OCI-LY1 (cell line): ENCODE results near the gene ZNF385D.

ENCODE experiments used
- H2AFZ ChIP-seq: fragments of 200-600 bp; sonication (generic), shearing (Covaris generic); 2 replicates; pipeline ENCODE4 v1.6.0; 2014; ENCODE audit warnings: antibody characterized with exemption, mild to moderate bottlenecking, low read length
- H3F3A ChIP-seq: fragments of 200-600 bp; sonication (generic), shearing (Covaris generic); 2 replicates; pipeline ENCODE4 v1.6.0; 2014; ENCODE audit warnings: mild to moderate bottlenecking, antibody characterized with exemption, low read length, moderate library complexity; ENCODE audit not compliant: insufficient read depth
- H3K27ac ChIP-seq: fragments of 200-600 bp; sonication (generic); 2 replicates; pipeline ENCODE4 v1.5.1; 2014; ENCODE audit warnings: low read length, mixed run types, mild to moderate bottlenecking, low read depth; ENCODE audit not compliant: poor library complexity, severe bottlenecking
- H3K27me3 ChIP-seq: fragments of 200-600 bp; sonication (generic); 2 replicates; pipeline ENCODE4 v1.6.0; 2014; ENCODE audit warnings: antibody characterized with exemption, mild to moderate bottlenecking, low read length, moderate library complexity; ENCODE audit not compliant: insufficient read depth
- H3K36me3 ChIP-seq: fragments of 200-600 bp; sonication (generic); 2 replicates; pipeline ENCODE4 v1.6.1; 2014; ENCODE audit warnings: mild to moderate bottlenecking, antibody characterized with exemption, low read length, moderate library complexity, mixed read lengths; ENCODE audit not compliant: insufficient read depth
- H3K4me1 ChIP-seq: fragments of 200-600 bp; sonication (generic); 2 replicates; pipeline ENCODE4 v1.5.1; 2014; ENCODE audit warnings: mild to moderate bottlenecking, low read length, moderate library complexity; ENCODE audit not compliant: insufficient read depth, severe bottlenecking
- H3K4me2 ChIP-seq: fragments of 200-600 bp; sonication (generic), shearing (Covaris generic); 2 replicates; pipeline ENCODE4 v1.6.1; 2014; ENCODE audit warnings: low read length
- H3K4me3 ChIP-seq: fragments of 200-600 bp; sonication (generic); 2 replicates; pipeline ENCODE4 v1.5.1; 2014; ENCODE audit warnings: low read length, low read depth, mild to moderate bottlenecking, mixed read lengths; ENCODE audit not compliant: poor library complexity, severe bottlenecking
- H3K79me2 ChIP-seq: fragments of 200-600 bp; shearing (Covaris generic); 2 replicates; pipeline ENCODE4 v1.6.1; 2016; ENCODE audit warnings: mixed run types, low read length, mixed read lengths; ENCODE audit not compliant: insufficient read depth
- H3K9ac ChIP-seq: fragments of 200-600 bp; sonication (generic), shearing (Covaris generic); 2 replicates; pipeline ENCODE4 v1.6.1; 2014; ENCODE audit warnings: mild to moderate bottlenecking, low read length, mixed read lengths
- H3K9me2 ChIP-seq: fragments of 200-600 bp; sonication (generic), shearing (Covaris generic); 2 replicates; pipeline ENCODE4 v1.6.1; 2014; ENCODE audit warnings: low read depth, mild to moderate bottlenecking, low read length, mixed read lengths
- H3K9me3 ChIP-seq: fragments of 200-600 bp; shearing (Covaris generic); 2 replicates; pipeline ENCODE4 v1.6.1; 2014; ENCODE audit warnings: low read length, mixed read lengths
- H4K20me1 ChIP-seq: fragments of 200-600 bp; sonication (generic), shearing (Covaris generic); 2 replicates; pipeline ENCODE4 v1.6.0; 2016; ENCODE audit warnings: mild to moderate bottlenecking, low read length; ENCODE audit not compliant: insufficient read depth
- CTCF ChIP-seq: fragments of 200-600 bp; sonication (generic), shearing (Covaris generic); IDR thresholded peaks from 2 replicates; pipeline ENCODE4 v1.5.1; 2017; ENCODE audit warnings: mild to moderate bottlenecking, antibody characterized with exemption, low read length, moderate library complexity, mixed read lengths
- EZH2 ChIP-seq: fragments of 200-600 bp; sonication (generic), shearing (Covaris generic); IDR thresholded peaks from 2 replicates; pipeline ENCODE4 v1.8.0; 2017; ENCODE audit warnings: borderline replicate concordance, mixed run types, mild to moderate bottlenecking, antibody characterized with exemption, low read length, moderate library complexity, mixed read lengths

ZNF385D gene

GRCh38 chr3:21540265-21540664 lies 210.7 kb downstream of the ZNF385D start:
- H3K4me3 ChIP-seq, result no peak overlapping the region
- H3K9me2 ChIP-seq, result no peaks in the 10 kb centered on the region
- no peaks in the 10 kb centered on the region for H3K9me3 ChIP-seq
- H3F3A ChIP-seq, result no peaks in the 10 kb centered on the region
- no peak overlapping the region for H3K27ac ChIP-seq
- no peak overlapping the region for H3K4me2 ChIP-seq
- H3K9ac ChIP-seq, result no peak overlapping the region
- TF ChIP-seq CTCF (no peak), EZH2 (no peak)
- no peaks in the 10 kb centered on the region for H3K79me2 ChIP-seq
- no peaks in the 10 kb centered on the region for H3K27me3 ChIP-seq
- H4K20me1 ChIP-seq, result no peaks in the 10 kb centered on the region
- H2AFZ ChIP-seq, result no peak overlapping the region
- no peaks in the 10 kb centered on the region for H3K4me1 ChIP-seq
- no peaks in the 10 kb centered on the region for H3K36me3 ChIP-seq

GRCh38 chr3:21534462-21534861 lies 216.5 kb downstream of the ZNF385D start:
- TF ChIP-seq CTCF, result no peak
- TF ChIP-seq EZH2, result no peak
- Histone ChIP-seq H3K9me2 (no peaks in the 10 kb centered on the region), H3K4me1 (no peaks in the 10 kb centered on the region), H4K20me1 (no peaks in the 10 kb centered on the region), H3K27me3 (no peaks in the 10 kb centered on the region), H3F3A (no peaks in the 10 kb centered on the region), H3K9ac (no peak overlapping the region), H3K79me2 (no peaks in the 10 kb centered on the region), H2AFZ (no peak overlapping the region), H3K4me2 (no peak overlapping the region), H3K27ac (no peak overlapping the region), H3K36me3 (no peaks in the 10 kb centered on the region), H3K9me3 (no peaks in the 10 kb centered on the region), H3K4me3 (no peak overlapping the region)

- no peaks in the 10 kb centered on the region for H3K36me3 ChIP-seq
- H3K79me2 ChIP-seq, result no peaks in the 10 kb centered on the region
- H4K20me1 ChIP-seq, result no peaks in the 10 kb centered on the region
- no peak overlapping the region for H3K27ac ChIP-seq
- no peak overlapping the region for H2AFZ ChIP-seq
- no peak overlapping the region for H3K4me3 ChIP-seq
- H3F3A ChIP-seq, result no peaks in the 10 kb centered on the region
- H3K4me1 ChIP-seq, result no peaks in the 10 kb centered on the region
- no peak overlapping the region for H3K4me2 ChIP-seq
- TF ChIP-seq CTCF (no peak), EZH2 (no peak)
- no peak overlapping the region for H3K9ac ChIP-seq
- no peaks in the 10 kb centered on the region for H3K9me2 ChIP-seq
- no peaks in the 10 kb centered on the region for H3K9me3 ChIP-seq
- no peaks in the 10 kb centered on the region for H3K27me3 ChIP-seq
These were observed 218.0 kb downstream of the ZNF385D start for GRCh38 chr3:21533002-21533401.
